NOMO-1 treated with DMSO at 0.1 percent for 48 hours (cell line): ENCODE data around the gene CREBRF.
"Not testable (repeated sequence)": the region's sequence is repeated elsewhere in the genome, so short reads cannot be mapped to it uniquely, and the experiment has no call there.

Experiments
- DNase-seq: peaks from one replicate; lab custom pipeline; 2025; ENCODE audit not compliant: unreplicated experiment; lab: John Stamatoyannopoulos, UW

The CREBRF gene

GRCh38 chr5:173076471-173076870, 20.3 kb downstream of the CREBRF start:
- not testable (repeated sequence) for DNase-seq

DNA sequence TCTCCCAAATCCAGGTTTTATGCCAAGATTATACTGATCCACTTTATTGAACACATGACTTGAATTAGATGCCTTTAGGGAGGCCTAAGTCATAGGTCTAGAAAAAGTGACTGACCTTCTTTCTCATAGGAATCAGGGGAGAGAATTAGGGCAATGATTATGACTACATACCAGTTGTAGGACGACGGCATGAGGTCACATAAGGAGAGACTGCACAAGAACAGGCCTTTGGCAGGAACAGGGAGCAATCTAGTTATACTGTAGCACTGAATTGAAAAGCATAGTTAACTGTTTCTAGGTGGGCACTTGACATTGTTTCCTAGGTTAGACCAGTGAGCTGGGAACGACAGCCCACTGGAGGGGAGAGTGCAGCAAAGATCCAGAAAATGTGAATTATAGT, 22.7 kb downstream of the CREBRF start:
- no peak for DNase-seq

DNA sequence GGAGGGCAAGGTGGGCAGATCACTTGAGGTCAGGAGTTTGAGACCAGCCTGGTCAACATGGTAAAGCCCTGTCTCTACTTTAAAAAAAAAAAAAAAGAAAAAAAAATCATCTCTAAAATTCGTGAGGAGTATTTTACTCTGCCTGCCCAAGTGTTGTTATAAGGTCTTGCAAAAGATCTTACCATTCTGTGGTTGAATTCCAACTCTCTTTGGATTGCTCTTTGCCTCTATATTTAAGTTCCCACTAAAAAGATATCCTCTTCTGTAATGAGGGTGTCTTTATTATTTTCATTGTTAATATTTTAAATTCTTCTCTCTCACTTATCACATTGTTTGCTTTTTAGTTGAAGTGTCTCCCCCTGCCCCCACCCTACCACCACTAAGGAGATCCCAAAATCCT, 33.4 kb downstream of the CREBRF start:
- DNase-seq: no peak

DNA sequence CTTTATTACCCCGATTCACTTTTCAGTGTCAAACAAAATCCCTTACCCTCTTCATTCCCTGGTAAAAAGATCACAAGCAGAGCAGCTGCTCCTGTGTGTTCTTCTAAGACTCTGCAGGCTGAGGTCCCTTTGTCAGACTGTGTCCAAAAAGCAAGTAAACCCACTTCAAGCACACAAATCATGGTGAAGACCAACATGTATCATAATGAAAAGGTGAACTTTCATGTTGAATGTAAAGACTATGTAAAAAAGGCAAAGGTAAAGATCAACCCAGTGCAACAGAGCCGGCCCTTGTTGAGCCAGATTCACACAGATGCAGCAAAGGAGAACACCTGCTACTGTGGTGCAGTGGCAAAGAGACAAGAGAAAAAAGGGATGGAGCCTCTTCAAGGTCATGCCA, 34.5 kb downstream of the CREBRF start:
- DNase-seq: no peak

- no peak for DNase-seq
These were observed 35.8 kb downstream of the CREBRF start for GRCh38 chr5:173091981-173092380.

DNA sequence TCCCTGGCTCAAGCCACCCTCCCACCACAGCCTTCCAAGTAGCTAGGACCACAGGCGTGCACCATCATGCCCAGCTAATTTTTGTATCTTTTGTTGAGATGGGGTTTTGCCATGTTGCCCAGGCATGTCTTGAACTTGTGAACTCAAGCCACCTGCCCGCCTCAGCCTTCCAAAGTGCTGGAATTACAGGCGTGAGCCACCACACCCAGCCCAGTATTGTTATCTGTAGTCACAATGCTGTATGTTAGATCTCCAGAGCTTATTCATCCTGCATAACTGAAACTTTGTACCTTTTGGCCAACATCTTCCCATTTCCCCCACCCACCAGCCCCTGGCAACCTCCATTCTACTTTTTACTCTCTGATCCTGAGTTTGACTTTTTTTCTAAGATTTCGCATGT, 37.5 kb downstream of the CREBRF start:
- DNase-seq: no peak

DNA sequence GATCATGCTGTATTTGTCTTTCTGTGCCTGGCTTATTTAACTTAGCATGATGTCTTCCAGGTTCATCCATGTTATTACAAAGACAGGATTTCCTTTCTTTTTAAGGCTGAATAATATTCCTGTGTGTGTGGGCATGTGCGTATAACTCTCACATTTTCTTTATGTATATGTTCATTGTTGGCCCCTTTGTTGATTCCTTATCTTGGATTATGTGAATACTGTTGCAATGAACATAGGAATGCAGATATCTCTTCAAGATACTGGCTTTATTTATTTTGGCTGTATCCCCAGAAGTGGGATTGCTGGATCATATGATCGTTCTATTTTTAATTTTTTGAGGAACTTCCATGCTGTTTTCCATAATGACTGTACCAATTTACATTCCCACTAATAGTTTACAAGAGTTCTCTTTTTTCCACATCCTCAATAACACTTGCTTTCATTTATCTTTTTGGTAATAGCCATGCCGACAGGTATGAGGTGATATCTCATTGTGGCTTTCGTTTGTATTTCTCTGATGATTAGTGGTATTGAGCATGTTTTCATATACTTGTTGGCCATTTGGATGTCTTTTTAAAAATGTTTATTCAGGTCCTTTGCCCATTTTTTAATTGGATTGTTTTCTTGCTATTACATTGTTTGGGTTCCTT, 38.0 kb downstream of the CREBRF start:
- DNase-seq: no peak

DNA sequence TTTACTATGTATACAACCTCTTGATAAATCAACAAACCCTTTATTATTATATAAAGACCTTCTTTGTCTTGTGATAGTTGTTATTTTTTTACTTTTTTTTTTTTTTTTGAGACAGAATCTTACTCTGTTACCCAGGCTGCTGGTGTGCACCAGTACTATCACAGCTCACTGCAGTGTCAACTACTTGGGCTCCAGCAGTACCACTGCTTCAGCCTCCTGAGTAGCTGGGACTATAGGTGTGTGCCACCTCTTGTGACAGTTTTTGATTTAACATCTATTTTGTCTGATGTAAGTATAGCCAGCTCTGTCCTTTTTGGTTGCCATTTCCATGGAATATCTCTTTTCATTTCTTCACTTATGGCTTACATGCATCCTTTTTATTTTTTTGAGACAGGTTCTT, 42.6 kb downstream of the CREBRF start:
- no peak for DNase-seq

- no peak for DNase-seq
These were observed 43.3 kb downstream of the CREBRF start for GRCh38 chr5:173099461-173099860.

DNA sequence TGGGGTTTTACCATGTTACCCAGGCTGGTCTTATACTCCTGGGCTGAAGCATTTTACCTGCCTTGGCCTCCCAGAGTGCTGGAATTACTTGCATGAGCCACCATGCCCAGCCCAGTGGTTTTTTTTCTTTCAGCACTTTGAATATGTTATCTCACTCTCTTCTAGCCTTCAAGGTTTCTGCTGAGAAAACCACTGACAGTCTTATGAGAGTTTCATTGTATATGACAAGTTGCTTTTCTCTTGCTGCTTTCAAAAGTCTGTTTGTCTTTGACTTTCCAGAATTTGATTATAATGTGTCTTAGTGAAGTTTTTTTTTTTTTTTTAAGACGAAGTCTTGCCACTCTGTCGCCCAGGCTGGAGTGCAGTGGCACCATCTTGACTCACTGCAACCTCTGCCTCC, 45.1 kb downstream of the CREBRF start:
- DNase-seq: no peak

DNA sequence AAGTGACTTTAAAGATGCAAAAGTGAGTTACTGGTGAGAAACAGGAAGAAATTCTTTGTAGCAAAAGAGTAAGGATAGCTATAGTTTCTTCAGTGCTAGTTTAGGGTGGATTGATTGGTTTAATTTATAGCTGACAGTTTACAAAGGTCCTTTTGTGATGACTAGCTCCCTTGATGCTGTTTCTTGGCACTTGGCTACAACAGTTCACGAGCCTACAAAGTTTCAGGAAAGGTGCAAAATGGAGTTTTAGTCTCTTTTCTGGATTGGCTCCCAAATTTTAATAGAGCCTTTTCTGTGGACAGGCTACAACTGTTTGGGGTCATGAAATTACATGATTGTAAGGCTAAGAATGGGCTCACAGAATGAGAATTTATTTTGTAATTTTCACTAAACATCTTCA, 47.3 kb downstream of the CREBRF start:
- DNase-seq: no peak

DNA sequence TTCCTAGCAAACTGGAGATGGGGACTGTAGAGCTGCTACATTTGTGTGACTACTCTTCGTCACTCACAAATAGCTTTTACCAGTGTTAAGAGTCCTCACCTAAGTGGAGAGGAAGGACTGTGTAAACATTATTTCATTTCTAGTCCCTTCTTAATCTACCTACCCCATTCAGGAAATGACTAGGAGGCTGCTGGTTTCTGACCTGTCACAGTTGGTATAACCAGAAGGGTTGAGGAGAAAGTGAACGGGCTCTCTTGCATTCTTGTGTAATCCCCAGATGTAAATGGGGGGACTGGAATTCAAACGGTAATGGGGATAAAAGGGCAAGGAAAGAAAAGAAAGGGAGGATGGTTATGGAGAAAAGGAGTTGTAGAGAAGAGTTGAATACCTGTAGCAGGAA, 52.8 kb downstream of the CREBRF start:
- DNase-seq: no peak

DNA sequence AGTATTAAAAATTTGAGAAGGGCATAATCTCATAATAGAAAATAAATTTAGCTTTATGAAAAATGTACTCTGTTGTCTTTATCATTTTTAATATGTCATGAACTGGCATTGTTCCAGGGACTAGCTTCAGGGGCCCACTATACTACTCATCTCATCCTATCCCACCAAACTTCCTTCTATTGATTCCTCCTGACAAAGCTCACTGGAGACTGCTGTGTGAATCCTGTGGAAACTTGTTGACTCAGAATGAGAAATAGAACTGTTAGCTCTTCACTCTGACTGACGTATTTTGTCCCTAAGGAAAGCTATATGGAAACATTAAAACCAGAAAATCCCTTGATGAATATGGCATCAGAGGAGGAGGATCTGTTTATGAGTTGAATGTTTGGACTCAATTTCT, 58.4 kb downstream of the CREBRF start:
- DNase-seq: no peak

- DNase-seq: no peak
These were observed 63.6 kb downstream of the CREBRF start for GRCh38 chr5:173119719-173120118.

- DNase-seq: no peak
These were observed 67.3 kb downstream of the CREBRF start for GRCh38 chr5:173123416-173123815.

GRCh38 chr5:173132166-173132565, 76.0 kb downstream of the CREBRF start:
- not testable (repeated sequence) for DNase-seq

- no peak for DNase-seq
These were observed 82.6 kb downstream of the CREBRF start for GRCh38 chr5:173138707-173139106.

DNA sequence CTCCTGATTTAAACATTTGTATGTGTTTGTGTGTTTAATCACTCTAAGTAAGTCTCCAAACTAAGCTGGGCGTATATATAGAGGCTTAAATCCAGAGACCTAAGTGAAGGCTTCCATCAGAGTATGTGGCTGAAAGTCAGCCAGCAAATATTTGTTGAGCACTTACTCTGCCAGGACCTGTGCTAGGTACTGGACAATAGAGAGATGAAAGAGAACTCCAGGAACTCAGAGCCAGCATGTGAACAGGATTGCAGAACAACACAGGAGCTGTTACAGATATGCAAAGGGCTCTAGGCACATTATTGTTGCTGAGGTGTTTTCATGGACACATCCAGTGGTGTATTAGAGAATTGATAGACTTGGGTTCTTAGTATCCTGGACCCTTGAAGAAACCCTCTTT, 83.5 kb downstream of the CREBRF start:
- no peak for DNase-seq

DNA sequence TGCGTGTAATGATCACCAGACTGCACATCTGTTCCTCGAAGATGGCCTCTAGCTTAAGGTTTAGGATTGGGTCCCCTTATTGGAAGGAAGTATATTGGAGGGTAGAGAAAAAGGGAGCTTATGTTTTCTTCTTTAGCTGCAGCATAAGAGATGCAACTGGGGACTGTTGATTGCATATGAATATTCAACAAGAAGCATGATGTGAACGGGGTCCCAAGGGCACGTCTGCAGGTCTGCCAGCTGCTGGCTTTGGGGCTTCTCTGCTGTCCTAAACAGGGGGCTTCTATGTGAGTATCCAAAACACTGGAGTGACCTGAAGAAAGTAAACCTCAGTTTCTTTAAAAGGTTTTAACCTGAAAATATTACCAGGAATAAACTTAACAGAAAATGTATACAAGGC, 84.6 kb downstream of the CREBRF start:
- DNase-seq: no peak

GRCh38 chr5:173143567-173143966, 87.4 kb downstream of the CREBRF start:
- DNase-seq: no peak

- peak; percentile 88 for DNase-seq
These were observed 88.3 kb downstream of the CREBRF start, which contains the start of gene BNIP1 for GRCh38 chr5:173144200-173145176. Gene BNIP1 (plus strand): TSS chr5:173144531. CDS start chr5:173144546, 15 bp downstream.

GRCh38 chr5:173148354-173148753, 92.2 kb downstream of the CREBRF start:
- DNase-seq: no peak
